SU-DHL-6 (cell line): ENCODE measurements around the gene TRAF6.

Experiments used
- H2AFZ ChIP-seq: fragments of 200-600 bp; sonication (generic); 2 replicates; pipeline ENCODE4 v1.6.1; 2014; ENCODE audit warnings: low read depth, mild to moderate bottlenecking, moderate library complexity, mixed read lengths, antibody characterized with exemption, low read length; ENCODE audit not compliant: severe bottlenecking
- H3F3A ChIP-seq: fragments of 200-600 bp; shearing (Covaris generic); 2 replicates; pipeline ENCODE4 v1.6.0; 2016; ENCODE audit warnings: antibody characterized with exemption, mild to moderate bottlenecking; ENCODE audit not compliant: insufficient read depth
- H3K27ac ChIP-seq: fragments of 200-600 bp; sonication (generic); 2 replicates; pipeline ENCODE4 v1.5.1; 2016; ENCODE audit warnings: low read depth, mild to moderate bottlenecking, low read length, moderate library complexity, mixed read lengths
- H3K27me3 ChIP-seq: fragments of 200-600 bp; sonication (generic), shearing (Covaris generic); 2 replicates; pipeline ENCODE4 v1.6.0; 2014; ENCODE audit warnings: mild to moderate bottlenecking, low read length
- H3K36me3 ChIP-seq: fragments of 200-600 bp; sonication (generic); 2 replicates; pipeline ENCODE4 v1.6.1; 2014; ENCODE audit warnings: mild to moderate bottlenecking, low read length, mixed read lengths
- H3K4me2 ChIP-seq: fragments of 300-600, 200-600 bp; shearing (Covaris generic), sonication (generic); 2 replicates; pipeline ENCODE4 v1.6.0; 2014; ENCODE audit warnings: low read length, low read depth, mild to moderate bottlenecking; ENCODE audit not compliant: poor library complexity, severe bottlenecking
- H3K4me3 ChIP-seq: fragments of 200-600 bp; sonication (generic); 2 replicates; pipeline ENCODE4 v1.5.1; 2014; ENCODE audit warnings: antibody characterized with exemption, low read length, mild to moderate bottlenecking, mixed read lengths; ENCODE audit not compliant: insufficient read depth, poor library complexity, severe bottlenecking
- H3K79me2 ChIP-seq: fragments of 200-600 bp; sonication (generic); 2 replicates; pipeline ENCODE4 v1.6.1; 2014; ENCODE audit warnings: mild to moderate bottlenecking, low read length, moderate library complexity; ENCODE audit not compliant: insufficient read depth
- H3K9ac ChIP-seq: fragments of 200-600 bp; sonication (generic); 2 replicates; pipeline ENCODE4 v1.7.0; 2014; ENCODE audit warnings: mild to moderate bottlenecking, low read length
- H3K9me2 ChIP-seq: fragments of 200-600 bp; sonication (generic); replicated peaks from 2 replicates; pipeline ENCODE4 v1.6.1; 2014; ENCODE audit warnings: low read length; ENCODE audit not compliant: insufficient read depth
- H3K9me3 ChIP-seq: fragments of 200-600 bp; sonication (generic); 2 replicates; pipeline ENCODE4 v1.6.1; 2014; ENCODE audit warnings: low read length, mixed read lengths; ENCODE audit not compliant: insufficient read depth
- H4K20me1 ChIP-seq: fragments of 200-600 bp; sonication (generic); 2 replicates; pipeline ENCODE4 v1.6.1; 2014; ENCODE audit warnings: low read depth, mild to moderate bottlenecking, antibody characterized with exemption, low read length, moderate library complexity, mixed read lengths
- CTCF ChIP-seq: fragments of 200-600 bp; sonication (generic); IDR thresholded peaks from one replicate; pipeline ENCODE4 v1.5.1; 2017; ENCODE audit warnings: antibody characterized with exemption, mild to moderate bottlenecking, low read length, moderate library complexity; ENCODE audit not compliant: insufficient read depth, poor library complexity, severe bottlenecking
- EZH2phosphoT487 ChIP-seq: fragments of 200-600 bp; sonication (generic), shearing (Covaris generic); conservative IDR thresholded peaks from 2 replicates; pipeline ENCODE4 v1.6.1; 2018; ENCODE audit warnings: mild to moderate bottlenecking, antibody characterized with exemption, low read length, moderate library complexity, mixed read lengths

TRAF6 gene

GRCh38 chr11:36450110-36450572, 59.9 kb downstream of the TRAF6 start:
- Histone ChIP-seq H3K4me3 (no peak overlapping the region), H4K20me1 (no peaks in the 10 kb centered on the region), H3K4me2 (no peak overlapping the region), H2AFZ (no peak overlapping the region), H3K9me2 (no peaks in the 10 kb centered on the region), H3F3A (no peaks in the 10 kb centered on the region), H3K9me3 (no peaks in the 10 kb centered on the region), H3K27ac (no peak overlapping the region), H3K9ac (no peak overlapping the region), H3K36me3 (no peaks in the 10 kb centered on the region), H3K27me3 (no peaks in the 10 kb centered on the region), H3K79me2 (no peaks in the 10 kb centered on the region)
- TF ChIP-seq EZH2phosphoT487 (no peak), CTCF (no peak)

- Histone ChIP-seq H3K36me3 (no peaks in the 10 kb centered on the region), H4K20me1 (no peaks in the 10 kb centered on the region), H3F3A (no peaks in the 10 kb centered on the region), H3K4me3 (no peak overlapping the region), H3K9me2 (no peaks in the 10 kb centered on the region), H2AFZ (no peak overlapping the region), H3K4me2 (no peak overlapping the region), H3K9ac (no peak overlapping the region), H3K27me3 (no peaks in the 10 kb centered on the region), H3K27ac (no peak overlapping the region), H3K9me3 (no peaks in the 10 kb centered on the region), H3K79me2 (no peaks in the 10 kb centered on the region)
- no peak for TF ChIP-seq CTCF
- no peak for TF ChIP-seq EZH2phosphoT487
Observed at GRCh38 chr11:36449561-36450096, 60.4 kb downstream of the TRAF6 start.

- Histone ChIP-seq H3F3A (no peaks in the 10 kb centered on the region), H3K9ac (no peak overlapping the region), H3K36me3 (no peaks in the 10 kb centered on the region), H4K20me1 (no peaks in the 10 kb centered on the region), H3K4me2 (no peak overlapping the region), H3K79me2 (no peaks in the 10 kb centered on the region), H3K9me2 (no peaks in the 10 kb centered on the region), H3K4me3 (no peak overlapping the region), H3K9me3 (no peaks in the 10 kb centered on the region), H3K27ac (no peak overlapping the region), H3K27me3 (no peaks in the 10 kb centered on the region), H2AFZ (no peak overlapping the region)
- TF ChIP-seq EZH2phosphoT487 (no peak), CTCF (no peak)
Observed at GRCh38 chr11:36447947-36448346, 62.1 kb downstream of the TRAF6 start.
